Measurements from ENCODE around the gene MCF2L. TPM values are rescaled to one million over a fixed set of nuclear protein-coding genes. Genes with fewer than 3 reads are reported as not detected.

MCF2L gene
- total and polyA plus RNA-seq, 10 of the 15 experiments (the other 5 are each of a cell fraction or from before 2014, with no cell fraction given): 0.06 to 1.1 (median 0.21) TPM; not detected in 2

Other genes with a start within 250 kb of the MCF2L start
- not detected in 2 replicates for gene F7, start 136.6 kb downstream of the MCF2L start, total RNA-seq (2014; rRNA removed)
- gene F7, start 136.6 kb downstream of the MCF2L start, total RNA-seq (2014; rRNA removed; fragmentation: Illumina TruSeq; extraction: Trizol): not detected in 2 replicates
- gene F7, start 136.6 kb downstream of the MCF2L start, total RNA-seq (2021): not detected in 2 replicates
- gene F7, start 136.6 kb downstream of the MCF2L start, polyA plus RNA-seq (2011; rRNA removed): not detected in 2 replicates
- not detected in 2 replicates for gene F7, start 136.6 kb downstream of the MCF2L start, polyA plus RNA-seq (2014; fragmentation: Illumina TruSeq; extraction: Trizol)
- gene F7, start 136.6 kb downstream of the MCF2L start, polyA plus RNA-seq (2014; fragmentation: Nextera tagmentation; extraction: Ambion mirVana): not detected
- not detected in 2 replicates for gene F7, start 136.6 kb downstream of the MCF2L start, polyA plus RNA-seq (2014; rRNA removed)
- not detected for gene F7, start 136.6 kb downstream of the MCF2L start, polyA plus RNA-seq (2016; fragmentation: Nextera tagmentation; extraction: Ambion mirVana)
- gene F10, start 153.6 kb downstream of the MCF2L start, total RNA-seq (2014; rRNA removed): not detected in 2 replicates
- gene F10, start 153.6 kb downstream of the MCF2L start, total RNA-seq (2014; rRNA removed; fragmentation: Illumina TruSeq; extraction: Trizol): not detected in 2 replicates
- gene F10, start 153.6 kb downstream of the MCF2L start, total RNA-seq (2021): not detected in 2 replicates
- not detected in 2 replicates for gene F10, start 153.6 kb downstream of the MCF2L start, polyA plus RNA-seq (2011; rRNA removed)
- not detected in 2 replicates for gene F10, start 153.6 kb downstream of the MCF2L start, polyA plus RNA-seq (2014; fragmentation: Illumina TruSeq; extraction: Trizol)
- not detected for gene F10, start 153.6 kb downstream of the MCF2L start, polyA plus RNA-seq (2014; fragmentation: Nextera tagmentation; extraction: Ambion mirVana)
- not detected in 2 replicates for gene F10, start 153.6 kb downstream of the MCF2L start, polyA plus RNA-seq (2014; rRNA removed)
- gene F10, start 153.6 kb downstream of the MCF2L start, polyA plus RNA-seq (2016; fragmentation: Nextera tagmentation; extraction: Ambion mirVana): not detected
- gene PROZ, start 189.4 kb downstream of the MCF2L start, total RNA-seq (2014; rRNA removed): not detected in 2 replicates
- not detected in 2 replicates for gene PROZ, start 189.4 kb downstream of the MCF2L start, total RNA-seq (2014; rRNA removed; fragmentation: Illumina TruSeq; extraction: Trizol)
- not detected in 2 replicates for gene PROZ, start 189.4 kb downstream of the MCF2L start, total RNA-seq (2021)
- gene PROZ, start 189.4 kb downstream of the MCF2L start, polyA plus RNA-seq (2011; rRNA removed): not detected in 2 replicates
- 0.07 TPM in 1 of 2 replicates, not detected in the other for gene PROZ, start 189.4 kb downstream of the MCF2L start, polyA plus RNA-seq (2014; fragmentation: Illumina TruSeq; extraction: Trizol)
- gene PROZ, start 189.4 kb downstream of the MCF2L start, polyA plus RNA-seq (2014; fragmentation: Nextera tagmentation; extraction: Ambion mirVana): not detected
- gene PROZ, start 189.4 kb downstream of the MCF2L start, polyA plus RNA-seq (2014; rRNA removed): not detected in 2 replicates
- under 1 TPM; 0.21 to 0.24 TPM for gene PROZ, start 189.4 kb downstream of the MCF2L start, polyA plus RNA-seq (2016; fragmentation: Nextera tagmentation; extraction: Ambion mirVana)
- gene PCID2, start 239.5 kb downstream of the MCF2L start, total RNA-seq (2014; rRNA removed): 53.5 and 61.0 TPM in 2 replicates
- 44.6 and 46.1 TPM in 2 replicates for gene PCID2, start 239.5 kb downstream of the MCF2L start, total RNA-seq (2014; rRNA removed; fragmentation: Illumina TruSeq; extraction: Trizol)
- gene PCID2, start 239.5 kb downstream of the MCF2L start, total RNA-seq (2021): 37.0 and 37.6 TPM in 2 replicates
- 98.1 and 107 TPM in 2 replicates for gene PCID2, start 239.5 kb downstream of the MCF2L start, polyA plus RNA-seq (2011; rRNA removed)
- 47.2 and 57.0 TPM in 2 replicates for gene PCID2, start 239.5 kb downstream of the MCF2L start, polyA plus RNA-seq (2014; fragmentation: Illumina TruSeq; extraction: Trizol)
- 10 to 100 TPM; 65.4 to 71.8 TPM for gene PCID2, start 239.5 kb downstream of the MCF2L start, polyA plus RNA-seq (2014; fragmentation: Nextera tagmentation; extraction: Ambion mirVana)
- gene PCID2, start 239.5 kb downstream of the MCF2L start, polyA plus RNA-seq (2014; rRNA removed): 48.3 and 54.4 TPM in 2 replicates
- 10 to 100 TPM; 62.1 to 70.0 TPM for gene PCID2, start 239.5 kb downstream of the MCF2L start, polyA plus RNA-seq (2016; fragmentation: Nextera tagmentation; extraction: Ambion mirVana)
- 73.8 and 74.3 TPM in 2 replicates for gene CUL4A, start 240.4 kb downstream of the MCF2L start, total RNA-seq (2014; rRNA removed)
- 50.1 and 50.8 TPM in 2 replicates for gene CUL4A, start 240.4 kb downstream of the MCF2L start, total RNA-seq (2014; rRNA removed; fragmentation: Illumina TruSeq; extraction: Trizol)
- gene CUL4A, start 240.4 kb downstream of the MCF2L start, total RNA-seq (2021): 55.7 and 60.9 TPM in 2 replicates
- gene CUL4A, start 240.4 kb downstream of the MCF2L start, polyA plus RNA-seq (2011; rRNA removed): 40.1 and 42.3 TPM in 2 replicates
- 45.1 and 48.0 TPM in 2 replicates for gene CUL4A, start 240.4 kb downstream of the MCF2L start, polyA plus RNA-seq (2014; fragmentation: Illumina TruSeq; extraction: Trizol)
- gene CUL4A, start 240.4 kb downstream of the MCF2L start, polyA plus RNA-seq (2014; fragmentation: Nextera tagmentation; extraction: Ambion mirVana): 10 to 100 TPM; 19.7 to 21.8 TPM
- 60.4 and 60.9 TPM in 2 replicates for gene CUL4A, start 240.4 kb downstream of the MCF2L start, polyA plus RNA-seq (2014; rRNA removed)
- 10 to 100 TPM; 64.1 to 66.5 TPM for gene CUL4A, start 240.4 kb downstream of the MCF2L start, polyA plus RNA-seq (2016; fragmentation: Nextera tagmentation; extraction: Ambion mirVana)